HS-5 (cell line): ENCODE results near the gene CERS4.
"Not testable (repeated sequence)": the region's sequence is repeated elsewhere in the genome, so short reads cannot be mapped to it uniquely, and the experiment has no call there.

ENCODE experiments used
- DNase-seq: peaks from one replicate; pipeline ENCODE4 v3.0.0-alpha.2; 2012; ENCODE audit warnings: low read depth

The CERS4 gene, protein sequence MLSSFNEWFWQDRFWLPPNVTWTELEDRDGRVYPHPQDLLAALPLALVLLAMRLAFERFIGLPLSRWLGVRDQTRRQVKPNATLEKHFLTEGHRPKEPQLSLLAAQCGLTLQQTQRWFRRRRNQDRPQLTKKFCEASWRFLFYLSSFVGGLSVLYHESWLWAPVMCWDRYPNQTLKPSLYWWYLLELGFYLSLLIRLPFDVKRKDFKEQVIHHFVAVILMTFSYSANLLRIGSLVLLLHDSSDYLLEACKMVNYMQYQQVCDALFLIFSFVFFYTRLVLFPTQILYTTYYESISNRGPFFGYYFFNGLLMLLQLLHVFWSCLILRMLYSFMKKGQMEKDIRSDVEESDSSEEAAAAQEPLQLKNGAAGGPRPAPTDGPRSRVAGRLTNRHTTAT

DNA sequence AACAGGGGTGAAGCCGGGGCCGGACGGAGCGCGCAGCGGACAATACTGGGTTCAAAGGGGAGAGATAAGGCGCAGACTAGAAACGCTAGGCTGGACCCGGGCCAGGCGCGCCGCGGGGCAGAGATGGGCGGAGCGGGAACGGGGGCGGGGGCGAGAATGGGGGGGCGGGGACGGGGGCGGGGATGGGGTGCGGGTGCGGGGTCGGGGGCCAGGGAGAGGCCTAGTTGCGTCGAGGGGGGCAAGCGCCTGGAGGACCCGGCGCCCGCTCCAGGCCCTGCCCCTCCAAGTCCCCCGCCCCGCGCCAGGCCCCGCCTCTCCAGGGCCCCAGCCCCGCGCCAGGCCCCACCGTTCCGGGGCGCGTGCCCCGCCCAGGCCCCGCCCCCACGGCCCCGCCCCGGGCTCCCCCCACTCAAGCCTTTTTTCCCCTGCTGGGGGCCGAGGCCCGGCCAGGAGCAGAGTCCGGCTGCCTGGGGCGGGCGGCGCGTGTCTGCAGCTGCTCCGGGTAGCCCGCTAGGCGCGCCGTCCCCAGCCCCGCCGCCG is at the start of gene CERS4:
Gene CERS4 (plus strand): TSS at position 449 of the 540 bp plus-strand sequence. CDS start 41,707 bp downstream, outside the sequence.
- no peak for DNase-seq

DNA sequence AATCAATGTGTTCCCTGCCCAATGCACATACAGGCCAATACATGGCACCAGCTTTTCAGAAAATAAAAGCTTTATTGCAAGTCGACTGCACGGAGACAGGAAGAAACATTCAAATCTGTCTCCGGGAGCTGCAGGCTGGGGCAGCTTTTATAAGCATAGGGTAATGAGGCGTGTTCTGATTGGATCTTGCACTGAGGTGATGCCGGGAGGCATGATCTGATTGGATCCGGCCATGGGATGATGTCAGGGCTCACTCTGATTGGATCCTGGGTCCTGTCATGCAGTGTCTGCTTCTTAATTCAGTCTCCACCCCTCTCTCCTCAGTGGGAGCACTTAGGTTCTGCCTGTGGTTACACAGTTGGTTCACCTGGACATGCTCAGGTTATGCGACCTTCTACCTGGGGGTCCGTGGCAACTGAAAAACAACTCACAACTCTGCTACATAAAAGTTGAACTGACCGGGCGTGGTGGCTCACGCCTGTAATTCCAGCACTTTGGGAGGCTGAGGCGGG is 48.0 kb upstream of the CERS4 start:
- no peak for DNase-seq

DNA sequence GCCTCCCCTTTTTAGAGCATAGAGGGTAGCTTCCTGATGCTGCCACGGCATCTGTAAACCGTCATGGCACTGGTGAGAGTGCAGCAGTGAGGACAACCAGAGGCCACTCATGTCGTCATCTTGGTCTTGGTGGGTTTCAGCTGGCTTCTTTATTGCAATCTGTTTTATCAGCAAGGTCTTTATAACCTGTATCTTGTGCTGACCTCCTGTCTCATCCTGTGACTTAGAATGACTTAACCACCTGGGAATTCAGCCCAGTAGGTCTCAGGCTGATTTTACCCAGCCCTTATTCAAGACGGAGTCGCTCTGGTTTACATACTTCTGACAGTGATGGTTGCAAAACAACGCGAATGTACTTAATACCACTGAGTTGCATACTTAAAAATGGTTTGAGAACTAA is 45.4 kb upstream of the CERS4 start:
- no peak for DNase-seq

DNA sequence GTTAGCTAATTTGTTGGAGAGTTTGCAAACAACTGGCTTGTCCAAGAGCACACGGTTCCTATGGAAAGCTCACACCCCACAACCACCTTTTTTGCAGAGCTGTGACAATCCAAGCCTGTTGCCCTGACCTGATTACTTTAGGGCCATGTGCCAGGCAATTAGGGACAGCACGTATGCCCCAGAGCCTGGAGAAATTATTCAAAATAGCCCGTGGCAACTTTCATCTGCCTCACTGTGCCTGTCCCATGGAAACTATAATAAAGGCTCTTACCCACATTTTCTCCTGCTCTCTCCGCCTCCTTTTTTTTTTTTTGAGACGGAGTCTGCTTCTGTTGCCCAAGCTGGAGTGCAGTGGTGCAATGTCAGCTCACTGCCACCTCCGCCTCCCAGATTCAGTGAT is 41.2 kb upstream of the CERS4 start:
- DNase-seq, result no peak

DNA sequence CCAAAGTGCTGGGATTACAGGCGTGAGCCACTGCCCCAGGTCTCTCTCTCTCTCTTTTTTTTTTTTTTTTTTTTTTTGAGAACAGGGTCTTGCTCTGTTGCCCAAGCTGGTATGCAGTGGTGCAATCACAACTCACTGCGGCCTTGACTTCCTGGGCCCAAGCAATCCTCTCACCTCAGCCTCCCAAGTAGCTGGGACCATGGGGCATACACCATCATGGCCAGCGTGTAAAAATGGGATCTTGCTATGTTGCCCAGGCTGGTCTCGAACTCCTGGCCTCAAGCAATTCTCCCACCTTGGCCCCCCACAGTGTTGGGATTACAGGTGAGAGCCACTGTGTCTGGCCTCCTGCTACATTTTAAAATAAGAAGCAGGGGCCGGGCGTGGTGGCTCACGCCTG is 40.6 kb upstream of the CERS4 start:
- DNase-seq, result no peak

DNA sequence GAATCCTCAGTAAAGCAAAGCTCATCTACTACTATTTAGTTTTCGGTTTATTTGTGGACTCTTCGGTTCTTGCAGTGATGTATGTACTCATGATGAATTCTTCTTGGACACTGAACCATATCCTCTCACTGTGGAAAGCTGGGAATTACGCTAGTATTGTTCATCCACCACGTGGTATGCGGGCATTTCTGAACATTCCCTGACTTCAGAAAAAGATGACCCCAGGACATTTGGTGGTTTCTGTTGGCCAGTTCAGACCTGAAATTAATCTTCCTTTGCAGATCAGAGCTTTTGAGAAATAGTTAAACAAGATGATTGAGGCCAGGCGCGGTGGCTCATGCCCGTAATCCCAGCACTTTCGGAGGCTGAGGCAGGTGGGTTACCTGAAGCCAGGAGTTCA is 34.5 kb upstream of the CERS4 start:
- DNase-seq, result peak; percentile 16

DNA sequence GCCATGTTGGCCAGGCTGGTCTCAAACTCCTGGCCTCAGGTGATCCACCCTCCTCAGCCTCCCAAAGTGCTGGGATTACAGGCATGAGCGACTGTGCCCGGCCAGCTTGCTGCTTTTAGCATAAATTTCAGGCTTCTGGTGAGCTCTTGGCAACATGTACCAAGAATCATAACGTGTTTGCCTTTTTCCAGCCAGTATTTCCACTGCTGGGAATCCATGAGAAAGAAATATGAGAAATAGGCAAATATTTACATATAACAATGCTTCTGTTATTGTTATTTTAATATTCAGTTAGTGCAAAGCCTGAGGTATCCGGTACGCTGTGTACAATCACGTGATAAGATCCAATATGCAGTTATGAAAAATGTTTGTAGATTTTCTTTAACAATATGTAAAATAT is 29.2 kb upstream of the CERS4 start:
- no peak for DNase-seq

DNA sequence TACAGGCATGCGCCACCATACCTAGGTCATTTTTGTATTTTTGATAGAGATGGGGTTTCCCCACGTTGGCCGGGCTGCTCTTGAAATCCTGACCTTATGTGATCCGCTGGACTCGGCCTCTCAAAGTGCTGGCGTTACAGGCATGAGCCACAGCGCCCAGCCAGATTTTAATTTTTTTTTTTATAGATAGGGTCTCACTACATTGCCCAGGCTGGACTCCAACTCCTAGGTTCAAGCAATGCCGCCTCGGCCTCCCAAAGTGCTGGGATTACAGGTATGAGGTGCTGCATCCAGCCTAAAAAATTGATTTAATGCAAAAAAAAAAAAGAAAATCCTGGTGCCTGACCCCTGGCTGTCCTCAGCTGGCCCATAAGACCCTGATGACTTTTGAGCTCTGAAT is 24.9 kb upstream of the CERS4 start:
- no peak for DNase-seq

DNA sequence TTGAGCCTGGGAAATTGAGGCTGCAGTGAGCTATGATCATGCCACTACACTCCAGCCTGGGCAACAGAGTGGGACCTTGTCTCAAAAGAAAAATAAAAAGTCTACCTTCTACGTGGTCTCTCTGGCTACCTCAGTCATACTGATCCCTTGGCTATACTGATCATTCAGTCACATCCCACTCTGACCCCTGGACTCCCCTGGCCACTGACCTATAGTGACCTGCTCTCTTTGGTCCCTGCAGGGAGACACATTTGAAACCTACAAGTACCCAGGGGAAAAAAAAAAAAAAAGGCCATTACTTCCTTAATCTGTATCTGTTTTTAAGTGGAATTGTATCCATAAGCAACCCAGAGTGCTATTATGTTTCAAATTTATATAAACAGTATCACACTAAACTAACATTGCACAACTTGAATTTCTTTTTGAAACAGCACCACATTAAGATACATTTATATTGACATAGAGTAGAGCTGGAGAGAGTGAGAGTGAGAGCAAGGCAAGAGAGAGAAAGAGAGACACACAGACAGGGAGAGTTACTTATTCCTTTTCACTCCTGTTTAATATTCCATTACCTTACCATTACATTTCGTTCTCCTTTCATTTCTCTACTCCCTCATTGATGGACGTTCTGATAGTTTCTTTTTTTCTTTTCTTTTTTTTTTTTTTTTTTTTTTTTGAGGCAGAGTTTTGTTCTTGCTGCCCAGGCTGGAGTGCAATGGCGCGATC is 23.7 kb upstream of the CERS4 start:
- DNase-seq, result no peak

DNA sequence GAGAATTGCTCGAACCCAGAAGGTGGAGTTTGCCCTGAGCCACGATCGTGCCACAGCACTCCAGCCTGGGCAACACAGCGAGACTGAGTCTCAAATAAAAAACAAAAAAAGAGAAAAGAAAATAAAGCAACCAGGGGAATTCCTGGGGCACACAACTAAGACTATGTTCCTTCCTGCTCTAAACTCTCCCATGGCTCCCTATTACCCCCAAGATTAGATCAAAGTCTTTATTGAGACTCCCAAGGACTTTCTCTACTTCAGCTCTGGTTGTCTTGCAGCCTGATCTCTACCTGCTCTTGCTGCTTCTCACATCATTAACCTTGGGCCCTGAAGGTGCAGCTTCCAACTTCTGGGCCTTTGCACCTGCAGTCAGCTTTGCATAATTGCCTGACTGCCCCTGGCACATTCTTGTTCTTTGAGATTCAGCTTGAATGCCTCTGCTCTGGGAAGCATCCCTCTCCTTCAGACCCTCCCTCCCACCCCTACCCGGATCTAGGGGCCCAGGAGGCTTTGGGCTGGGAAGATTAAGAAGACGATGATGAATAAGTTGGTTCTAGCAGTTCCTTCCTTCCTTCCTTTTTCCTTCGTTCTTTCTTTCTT is 16.8 kb upstream of the CERS4 start:
- no peak for DNase-seq

DNA sequence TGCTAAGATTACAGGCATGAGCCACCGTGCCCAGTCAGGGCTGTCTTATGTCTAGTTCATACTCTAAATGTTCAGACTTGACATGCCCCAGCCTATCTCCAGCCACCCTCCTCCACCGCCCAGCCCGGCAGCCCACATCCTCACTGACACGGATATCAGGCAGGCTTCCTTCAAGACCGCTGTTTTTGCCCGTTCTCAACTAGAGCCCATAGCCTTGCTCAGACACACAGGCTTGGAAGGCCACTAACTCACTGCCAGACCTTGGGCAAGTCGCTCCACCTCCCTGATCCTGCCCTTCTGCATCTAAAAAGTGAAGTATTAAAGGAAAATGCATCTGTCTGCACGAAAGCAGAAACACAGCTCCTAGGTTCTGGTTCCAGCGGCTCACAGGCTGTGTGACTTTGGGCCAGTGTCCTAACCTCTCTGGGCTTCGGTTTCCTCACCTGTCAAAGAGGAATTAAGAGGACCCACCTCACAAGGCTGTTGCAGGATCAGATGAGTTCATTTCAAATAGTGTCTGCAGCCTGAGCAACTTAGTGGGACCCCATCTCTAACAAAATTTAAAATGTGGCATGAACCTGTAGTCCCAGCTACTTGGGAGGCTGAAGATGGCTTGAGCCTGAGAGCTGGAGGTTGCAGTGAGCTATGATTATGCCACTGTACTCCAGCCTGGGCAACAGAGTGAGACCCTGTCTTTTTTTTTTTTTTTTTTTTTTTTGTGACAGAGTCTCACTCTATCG is 14.5 kb upstream of the CERS4 start:
- no peak for DNase-seq

DNA sequence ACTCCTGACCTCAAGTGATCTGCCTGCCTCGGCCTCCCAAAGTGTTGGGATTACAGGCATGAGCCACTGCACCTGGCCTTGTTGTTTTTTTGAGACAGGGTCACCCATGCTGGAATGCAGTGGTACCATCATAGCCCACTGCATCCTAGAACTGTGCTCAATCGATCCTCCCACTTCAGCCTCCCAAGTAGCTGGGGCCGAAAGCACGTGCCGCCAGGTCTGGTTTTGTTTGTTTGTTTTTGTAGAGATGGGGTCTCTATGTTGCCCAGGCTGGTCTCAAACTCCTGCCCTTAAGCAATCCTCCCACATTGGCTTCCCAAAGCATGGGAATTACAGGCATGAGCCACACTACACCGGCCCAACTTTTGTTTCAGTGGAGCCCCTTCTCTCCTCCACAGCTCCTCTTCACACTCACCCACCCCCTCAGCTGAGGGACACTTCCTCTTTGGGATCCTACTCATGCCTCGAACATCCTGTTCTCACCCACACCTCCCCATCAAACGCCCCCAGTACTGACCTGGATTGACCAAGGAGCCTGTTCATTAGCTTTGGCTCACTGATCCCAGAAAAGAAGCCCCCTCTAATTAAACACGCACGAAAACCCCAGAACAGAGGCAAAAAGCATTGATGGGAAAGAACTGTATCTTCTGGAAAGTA is 12.8 kb upstream of the CERS4 start:
- no peak for DNase-seq

DNA sequence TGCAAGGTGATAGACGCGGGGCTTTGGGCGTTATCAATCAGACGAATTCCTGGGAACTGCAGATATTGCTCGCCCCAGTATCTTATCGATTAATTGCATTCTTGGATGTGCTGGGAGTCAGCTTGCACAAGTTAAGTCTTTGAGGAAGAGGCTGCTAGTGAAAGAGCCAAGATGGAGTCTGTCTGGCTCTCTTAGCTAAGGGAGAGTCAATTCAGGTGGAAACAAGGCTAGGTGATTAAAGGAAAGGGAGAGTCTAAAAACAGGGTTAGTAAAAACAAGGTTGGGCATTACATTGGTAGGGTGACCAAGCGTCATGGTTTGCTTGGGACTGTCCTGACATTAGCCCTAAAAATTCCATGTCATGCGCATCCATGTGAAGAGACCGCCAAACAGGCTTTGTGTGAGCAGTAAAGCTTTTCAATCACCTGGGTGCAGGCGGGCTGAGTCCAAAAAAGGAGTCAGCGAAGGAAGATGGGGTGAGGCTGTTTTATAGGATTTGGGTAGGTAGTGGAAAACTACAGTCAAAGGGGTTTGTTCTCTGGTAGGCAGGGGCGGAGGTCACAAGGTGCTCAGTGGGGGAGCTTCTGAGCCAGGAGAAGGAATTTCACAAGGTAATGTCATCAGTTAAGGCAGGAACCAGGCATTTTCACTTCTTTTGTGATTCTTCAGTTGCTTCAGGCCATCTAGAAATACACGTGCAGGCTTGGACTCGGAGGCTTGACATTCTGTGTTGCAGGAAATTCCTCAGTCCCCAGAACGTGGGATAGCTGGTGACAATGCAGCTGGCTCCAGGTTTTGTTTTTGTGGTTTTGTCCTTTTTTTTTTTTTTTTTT is 5.7 kb upstream of the CERS4 start:
- not testable (repeated sequence) for DNase-seq

DNA sequence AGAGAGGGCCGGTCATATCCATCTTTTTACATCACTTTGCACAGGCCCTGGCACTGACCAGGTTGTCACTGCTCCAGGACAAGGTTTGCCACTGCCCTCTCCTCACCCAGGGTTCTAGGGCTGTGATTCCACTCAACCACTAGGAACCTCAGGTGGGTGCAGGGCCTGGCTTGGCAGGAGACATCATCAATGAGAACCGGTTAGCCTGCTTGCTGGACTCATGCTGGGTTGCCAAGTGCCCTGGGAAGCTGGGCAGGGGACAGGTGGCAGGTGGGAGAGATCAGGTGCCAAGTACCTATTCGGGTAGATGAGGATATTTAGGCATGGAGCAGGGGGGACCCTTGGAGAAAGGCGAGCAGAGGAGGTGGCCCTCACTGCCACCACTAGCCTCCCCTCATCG is 4.2 kb upstream of the CERS4 start:
- DNase-seq, result no peak

DNA sequence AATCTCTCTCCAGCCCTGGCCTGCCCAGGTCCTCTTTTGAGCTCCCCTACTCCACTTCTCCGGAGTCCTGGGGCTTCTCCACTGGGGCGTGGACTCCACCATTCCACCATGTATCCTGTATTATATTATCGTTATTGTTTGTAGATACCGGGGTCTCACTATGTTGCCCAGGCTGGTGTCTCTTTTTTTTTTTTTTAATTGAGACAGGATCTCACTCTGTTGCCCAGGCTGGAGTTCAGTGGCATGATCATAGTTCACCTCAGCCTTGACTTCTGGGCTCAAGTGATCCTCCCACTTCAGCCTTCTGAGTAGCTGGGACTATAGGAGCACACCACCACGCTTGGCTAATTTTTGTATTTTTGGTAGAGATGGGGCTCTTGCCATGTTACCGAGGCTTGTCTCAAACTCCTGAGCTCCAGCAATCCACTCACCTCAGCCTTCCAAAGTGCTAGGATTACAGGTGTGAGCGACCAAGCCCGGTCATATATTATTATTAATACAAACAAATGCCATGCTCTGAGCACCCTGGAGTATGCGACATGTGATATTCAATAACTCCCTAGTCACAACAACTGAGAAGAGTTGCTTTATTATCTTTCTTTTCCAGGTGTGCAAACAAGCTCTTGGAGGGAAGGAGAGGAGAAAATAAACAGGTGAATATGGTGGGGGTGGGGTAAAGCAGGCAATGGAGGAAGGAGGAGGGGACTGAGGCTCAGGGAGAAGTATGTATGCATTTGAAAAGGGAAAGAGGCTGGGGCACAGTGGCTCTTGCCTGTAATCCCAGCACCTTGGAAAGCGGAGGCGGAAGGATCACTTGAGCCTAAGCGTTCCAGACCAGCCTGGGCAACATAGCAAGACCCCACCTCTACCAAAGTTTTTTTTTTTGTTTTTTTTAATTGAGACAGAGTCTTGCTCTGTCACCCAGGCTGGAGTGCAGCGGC is 2.8 kb upstream of the CERS4 start:
- no peak for DNase-seq

DNA sequence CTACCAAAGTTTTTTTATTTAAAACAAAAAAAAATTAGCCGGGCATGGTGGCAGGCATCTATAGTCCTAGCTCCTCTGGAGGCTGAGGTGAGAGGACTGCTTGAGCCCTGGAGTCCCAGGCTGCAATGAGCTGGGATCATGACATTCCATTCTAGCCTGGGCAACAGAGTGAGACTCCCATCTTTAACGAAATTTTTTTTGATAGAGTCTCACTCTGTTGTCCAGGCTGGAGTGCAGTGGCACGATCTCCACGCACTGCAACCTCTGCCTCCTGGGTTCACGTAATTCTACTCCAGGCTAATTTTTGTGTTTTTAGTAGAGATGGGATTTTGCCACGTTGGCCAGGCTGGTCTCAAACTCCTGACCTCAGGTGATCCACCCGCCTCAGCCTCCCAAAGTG is 1.8 kb upstream of the CERS4 start:
- DNase-seq, result not testable (repeated sequence)

DNA sequence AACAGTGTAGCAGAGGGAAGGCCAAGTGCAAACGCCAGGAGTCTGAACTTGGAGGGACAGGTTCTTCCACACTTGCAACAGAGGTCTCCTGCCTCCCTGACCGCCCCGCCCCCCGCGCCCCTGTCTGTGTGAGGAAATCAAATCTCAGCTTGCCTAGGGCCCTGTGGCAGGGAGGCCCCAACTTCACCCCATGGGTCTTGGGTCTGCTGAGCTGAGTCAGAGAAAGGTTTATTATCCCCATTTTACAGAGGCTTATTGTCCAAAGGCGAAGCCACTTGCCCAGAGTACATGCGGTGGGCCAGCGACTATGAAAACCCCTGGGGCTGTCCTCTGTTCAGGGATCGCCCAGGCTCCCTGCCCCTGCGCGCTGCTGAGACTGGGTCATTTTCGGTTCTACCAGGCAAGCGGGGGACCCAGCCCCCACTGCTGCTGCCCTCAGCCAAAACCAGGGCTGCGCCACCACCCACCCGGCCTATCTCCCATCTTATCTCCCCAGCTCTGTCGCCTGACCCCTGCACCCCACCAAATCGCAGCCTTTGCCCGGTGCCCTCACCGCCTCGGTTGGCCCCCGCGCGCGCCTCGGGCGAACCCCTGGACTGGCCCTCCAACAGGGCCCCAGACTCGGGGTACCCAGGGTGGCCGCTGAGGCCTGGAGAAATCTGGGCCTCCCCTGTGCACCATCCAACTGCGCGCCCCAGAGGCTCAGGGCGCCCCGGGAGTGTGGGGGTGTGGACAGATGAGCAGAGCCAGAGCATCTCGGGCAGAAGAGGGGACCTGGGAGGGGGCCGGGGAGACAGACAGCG is 850 bp upstream of the CERS4 start:
- no peak for DNase-seq
